Hepatic stellate cell (primary cell): ENCODE results near the gene SYNRG.
"Not testable (repeated sequence)": the region's sequence is repeated elsewhere in the genome, so short reads cannot be mapped to it uniquely, and the experiment has no call there.

ENCODE experiments used
- DNase-seq: peaks from one replicate; pipeline ENCODE4 v3.0.0; 2011; ENCODE audit warnings: low spot score

Gene SYNRG, protein sequence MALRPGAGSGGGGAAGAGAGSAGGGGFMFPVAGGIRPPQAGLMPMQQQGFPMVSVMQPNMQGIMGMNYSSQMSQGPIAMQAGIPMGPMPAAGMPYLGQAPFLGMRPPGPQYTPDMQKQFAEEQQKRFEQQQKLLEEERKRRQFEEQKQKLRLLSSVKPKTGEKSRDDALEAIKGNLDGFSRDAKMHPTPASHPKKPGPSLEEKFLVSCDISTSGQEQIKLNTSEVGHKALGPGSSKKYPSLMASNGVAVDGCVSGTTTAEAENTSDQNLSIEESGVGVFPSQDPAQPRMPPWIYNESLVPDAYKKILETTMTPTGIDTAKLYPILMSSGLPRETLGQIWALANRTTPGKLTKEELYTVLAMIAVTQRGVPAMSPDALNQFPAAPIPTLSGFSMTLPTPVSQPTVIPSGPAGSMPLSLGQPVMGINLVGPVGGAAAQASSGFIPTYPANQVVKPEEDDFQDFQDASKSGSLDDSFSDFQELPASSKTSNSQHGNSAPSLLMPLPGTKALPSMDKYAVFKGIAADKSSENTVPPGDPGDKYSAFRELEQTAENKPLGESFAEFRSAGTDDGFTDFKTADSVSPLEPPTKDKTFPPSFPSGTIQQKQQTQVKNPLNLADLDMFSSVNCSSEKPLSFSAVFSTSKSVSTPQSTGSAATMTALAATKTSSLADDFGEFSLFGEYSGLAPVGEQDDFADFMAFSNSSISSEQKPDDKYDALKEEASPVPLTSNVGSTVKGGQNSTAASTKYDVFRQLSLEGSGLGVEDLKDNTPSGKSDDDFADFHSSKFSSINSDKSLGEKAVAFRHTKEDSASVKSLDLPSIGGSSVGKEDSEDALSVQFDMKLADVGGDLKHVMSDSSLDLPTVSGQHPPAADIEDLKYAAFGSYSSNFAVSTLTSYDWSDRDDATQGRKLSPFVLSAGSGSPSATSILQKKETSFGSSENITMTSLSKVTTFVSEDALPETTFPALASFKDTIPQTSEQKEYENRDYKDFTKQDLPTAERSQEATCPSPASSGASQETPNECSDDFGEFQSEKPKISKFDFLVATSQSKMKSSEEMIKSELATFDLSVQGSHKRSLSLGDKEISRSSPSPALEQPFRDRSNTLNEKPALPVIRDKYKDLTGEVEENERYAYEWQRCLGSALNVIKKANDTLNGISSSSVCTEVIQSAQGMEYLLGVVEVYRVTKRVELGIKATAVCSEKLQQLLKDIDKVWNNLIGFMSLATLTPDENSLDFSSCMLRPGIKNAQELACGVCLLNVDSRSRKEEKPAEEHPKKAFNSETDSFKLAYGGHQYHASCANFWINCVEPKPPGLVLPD (N-terminal part only)

DNA sequence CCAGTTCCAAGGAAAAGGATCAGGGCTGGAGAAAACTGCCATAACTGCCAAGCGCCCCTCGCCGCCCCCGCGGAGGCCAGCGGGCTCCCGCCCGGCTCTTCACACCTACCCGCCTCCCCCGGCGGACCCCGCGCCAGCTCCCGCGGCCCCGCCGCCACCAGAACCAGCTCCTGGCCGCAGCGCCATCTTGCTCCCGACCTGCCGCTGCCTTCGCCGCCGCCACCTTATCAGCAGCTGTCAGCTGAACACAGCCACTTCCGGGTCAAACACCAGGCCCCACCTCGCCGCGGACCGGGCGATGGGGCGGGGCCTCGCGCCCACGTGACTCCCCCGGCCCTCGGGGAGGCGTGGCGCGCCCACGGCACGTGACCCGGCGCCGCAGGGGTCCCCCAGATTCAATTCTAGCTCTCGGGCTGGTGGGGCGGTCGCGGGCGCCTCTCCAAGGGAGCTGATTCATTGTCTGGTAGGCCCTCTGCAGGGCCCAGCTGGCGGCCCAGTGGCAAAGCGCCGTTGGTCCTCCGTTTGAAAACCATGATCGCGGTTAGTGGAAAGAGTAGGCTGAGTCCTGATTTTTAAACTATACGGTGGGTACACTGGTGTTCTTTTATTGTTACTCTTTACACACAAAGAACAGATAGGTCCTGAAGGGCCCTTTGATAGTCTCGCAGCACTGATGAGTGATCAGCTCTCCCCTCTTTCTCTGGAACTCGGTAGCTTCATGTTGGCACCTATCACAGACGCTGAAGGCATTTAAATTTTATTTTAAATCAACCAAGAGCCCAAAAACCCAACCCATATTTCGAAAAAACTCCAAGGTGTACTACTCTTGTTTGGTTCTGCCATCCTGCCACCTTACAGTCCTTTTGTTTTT is at the start of gene SYNRG:
TSS of gene SYNRG (minus strand) at position 249 of the 871 bp plus-strand sequence. CDS start at position 186, 63 bp downstream.
- peak; percentile 99 for DNase-seq

DNA sequence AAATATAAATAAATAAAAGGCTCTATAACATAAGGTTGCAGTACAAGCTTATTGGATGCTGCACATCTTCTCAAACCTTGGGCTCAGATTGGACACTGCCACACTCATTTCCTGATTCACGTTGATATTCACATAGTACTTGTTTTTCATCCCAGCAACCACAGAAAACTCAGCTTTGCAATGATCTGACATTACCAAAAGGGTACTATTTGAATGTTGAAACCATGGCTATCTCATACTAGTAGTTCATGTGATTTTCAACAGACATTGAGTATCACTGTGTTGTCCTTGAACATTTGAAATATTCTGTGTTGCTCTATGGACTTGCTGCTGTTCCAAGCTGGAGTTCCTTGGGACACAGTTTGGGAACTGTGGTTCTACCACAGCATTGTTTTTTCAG is 48.0 kb upstream of the SYNRG start:
- DNase-seq: no peak

DNA sequence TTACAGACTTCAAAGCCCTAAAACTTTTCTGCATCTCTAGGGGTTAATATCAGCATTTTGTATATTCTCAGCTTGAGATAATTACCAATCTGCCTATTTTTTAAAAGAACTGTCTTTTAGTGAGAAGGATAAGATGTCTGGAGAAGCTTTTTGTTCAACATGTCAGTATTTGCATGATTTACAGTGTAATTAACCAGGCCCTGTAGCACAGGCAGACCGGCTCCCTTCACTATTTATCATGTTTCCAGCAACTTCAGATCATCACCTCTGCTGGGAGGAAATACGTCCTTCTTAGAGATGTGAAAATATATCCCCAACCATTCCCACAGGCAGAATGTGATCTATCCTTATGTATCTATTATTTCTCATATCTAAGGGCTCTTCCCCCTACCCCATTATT is 42.6 kb upstream of the SYNRG start:
- no peak for DNase-seq

DNA sequence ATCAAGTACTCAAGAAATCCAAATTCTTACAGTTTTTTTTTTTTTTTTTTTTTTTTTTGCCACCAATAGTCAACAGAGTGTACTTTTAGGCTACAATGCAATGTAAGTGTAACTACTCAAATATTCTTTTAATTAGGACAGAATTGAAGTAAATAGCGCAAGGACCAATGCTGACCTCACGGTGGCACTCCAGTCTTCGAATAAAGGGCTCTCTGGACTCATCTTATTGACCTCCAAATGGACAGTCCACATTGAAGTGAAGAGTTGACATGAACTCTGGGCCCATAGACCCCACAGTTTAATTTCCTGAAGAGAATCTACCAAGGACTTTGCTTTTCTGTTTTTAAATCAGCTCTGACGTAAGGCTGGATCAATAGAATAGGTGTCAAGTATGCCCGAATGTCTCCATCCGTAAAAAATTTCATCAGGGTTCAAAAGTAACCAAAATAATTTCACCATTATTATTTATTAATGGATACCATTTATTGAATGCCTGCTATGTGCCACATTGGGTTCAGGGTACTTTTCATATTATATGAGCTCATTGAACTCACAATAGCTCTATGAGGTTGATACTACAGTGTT is 41.3 kb upstream of the SYNRG start:
- peak; percentile 33 for DNase-seq

DNA sequence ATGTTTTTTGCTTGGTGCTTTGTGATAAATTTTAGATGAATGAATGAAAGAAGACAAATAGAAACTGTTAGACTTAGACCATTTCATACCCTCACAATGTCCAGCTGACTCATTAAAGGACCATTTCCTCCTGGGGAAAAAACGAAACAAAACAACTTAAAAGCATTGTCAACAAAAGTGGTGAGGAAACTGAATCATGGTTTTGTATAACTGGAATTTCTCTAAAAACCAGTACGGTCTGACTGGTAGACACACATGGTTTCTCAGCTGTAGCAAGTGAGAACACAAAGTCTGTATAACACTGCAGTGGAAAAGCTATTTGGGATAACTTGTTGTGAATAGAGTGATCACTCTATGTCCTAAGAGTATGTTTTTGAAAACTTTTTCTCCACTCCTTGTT is 39.3 kb upstream of the SYNRG start:
- peak; percentile 37 for DNase-seq

DNA sequence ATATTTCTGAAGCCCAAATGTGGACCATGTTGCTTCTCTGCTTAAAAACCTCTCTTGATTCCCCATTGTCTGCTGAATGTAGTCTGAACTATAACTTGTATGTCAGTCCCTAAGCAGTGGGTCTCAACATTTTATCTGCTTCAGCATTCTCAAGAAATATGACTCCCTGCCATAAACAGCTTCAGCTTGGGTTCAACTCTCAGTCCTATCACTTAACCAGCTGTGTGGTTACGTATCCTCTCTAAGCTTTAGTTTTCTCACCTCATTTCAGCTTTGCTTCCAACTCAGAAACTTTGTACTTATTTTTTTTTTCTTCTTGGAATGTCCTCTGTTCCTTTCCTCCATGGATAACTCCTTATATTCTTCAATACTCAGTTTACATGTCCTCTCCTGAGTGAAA is 38.6 kb upstream of the SYNRG start:
- DNase-seq: no peak

DNA sequence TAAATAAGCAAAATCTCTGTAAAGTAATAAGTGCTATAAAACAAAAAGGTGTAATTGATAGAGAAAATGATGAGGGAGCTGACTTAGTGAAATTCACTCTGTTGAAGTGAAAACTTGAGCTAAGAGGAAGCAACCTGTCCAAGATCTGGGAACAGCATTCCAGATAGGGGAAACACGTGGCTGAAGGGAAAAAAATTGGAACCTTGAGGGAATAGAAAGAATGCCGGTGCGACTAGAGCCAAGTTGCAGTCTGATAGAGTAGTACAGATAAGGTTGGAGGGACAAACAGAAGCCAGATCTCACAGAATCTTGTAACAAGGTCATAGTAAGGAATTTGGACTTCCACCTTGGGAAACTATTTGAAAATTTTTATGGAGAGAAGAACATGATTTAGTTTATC is 34.7 kb upstream of the SYNRG start:
- DNase-seq: no peak

DNA sequence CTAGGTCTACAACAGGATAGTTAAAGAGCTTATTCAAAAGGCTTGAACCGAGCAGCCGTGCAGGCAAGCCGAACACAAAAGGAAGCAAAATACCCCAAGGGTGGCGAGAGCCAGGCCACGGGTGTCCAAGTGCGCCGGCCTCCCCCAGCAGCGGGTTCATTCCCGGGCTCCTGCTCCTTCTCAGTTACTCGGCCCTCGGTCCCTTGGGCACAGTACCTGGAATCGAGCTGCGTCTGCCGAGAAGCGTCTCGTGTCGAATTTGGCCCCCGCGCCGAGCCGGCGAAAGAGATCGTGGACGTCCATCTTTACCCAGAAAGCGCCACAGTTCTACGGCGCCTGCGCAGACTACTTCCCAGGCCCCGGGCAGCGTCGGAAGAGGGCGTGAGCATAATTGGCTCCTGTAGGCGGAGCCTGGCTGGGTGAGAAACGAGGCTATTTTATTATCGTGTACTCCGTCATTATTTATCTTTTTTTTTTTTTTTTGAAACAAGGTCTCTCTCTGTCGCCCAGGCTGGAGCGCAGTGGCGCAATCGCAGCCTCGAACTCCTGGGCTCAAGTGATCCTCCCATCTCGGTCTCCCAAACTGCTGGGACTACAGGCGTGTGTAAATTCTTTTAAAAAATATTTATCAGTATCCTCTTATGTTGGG is 34.0 kb upstream of the SYNRG start, which contains the start of gene DDX52:
TSS of gene DDX52 (minus strand) at position 329 of the 649 bp plus-strand sequence. CDS start at position 303, 26 bp downstream.
- peak; percentile 93 for DNase-seq

DNA sequence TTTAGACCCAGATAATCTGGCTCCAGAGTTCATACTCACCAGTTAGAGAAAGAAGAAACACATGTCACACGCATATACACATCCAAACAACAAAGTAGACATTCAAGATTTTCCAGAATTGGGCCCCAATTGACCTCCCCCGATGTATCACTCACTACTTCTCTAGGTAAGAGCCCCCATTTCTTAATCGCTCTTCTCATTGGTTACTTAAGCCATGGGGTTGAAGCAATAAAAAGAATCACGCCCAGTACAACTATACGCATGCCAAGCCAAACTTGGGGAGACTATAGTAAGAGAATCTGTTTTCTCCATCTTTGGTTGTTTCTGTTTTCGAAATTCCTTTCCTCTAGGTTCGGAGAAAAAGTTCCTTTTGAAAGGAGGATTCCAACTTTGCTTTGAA is 33.5 kb upstream of the SYNRG start:
- peak; percentile 19 for DNase-seq

DNA sequence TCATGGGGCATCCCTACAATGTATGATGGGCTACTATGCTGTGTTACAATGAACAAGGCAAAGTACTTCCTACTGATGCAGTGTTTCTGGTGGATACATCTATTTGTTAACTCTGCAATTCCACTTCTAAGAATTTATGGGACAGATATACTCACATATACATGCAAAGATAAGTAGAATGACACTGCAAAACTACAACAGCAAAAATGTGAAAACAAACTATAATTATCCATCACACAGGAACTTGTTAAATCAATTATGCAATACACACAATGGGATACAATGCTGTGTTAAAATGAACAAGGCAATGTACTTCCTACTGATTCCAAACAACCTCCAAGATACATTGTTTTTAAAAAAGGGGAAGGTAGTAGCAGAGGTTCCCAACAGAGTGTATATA is 30.8 kb upstream of the SYNRG start:
- no peak for DNase-seq

DNA sequence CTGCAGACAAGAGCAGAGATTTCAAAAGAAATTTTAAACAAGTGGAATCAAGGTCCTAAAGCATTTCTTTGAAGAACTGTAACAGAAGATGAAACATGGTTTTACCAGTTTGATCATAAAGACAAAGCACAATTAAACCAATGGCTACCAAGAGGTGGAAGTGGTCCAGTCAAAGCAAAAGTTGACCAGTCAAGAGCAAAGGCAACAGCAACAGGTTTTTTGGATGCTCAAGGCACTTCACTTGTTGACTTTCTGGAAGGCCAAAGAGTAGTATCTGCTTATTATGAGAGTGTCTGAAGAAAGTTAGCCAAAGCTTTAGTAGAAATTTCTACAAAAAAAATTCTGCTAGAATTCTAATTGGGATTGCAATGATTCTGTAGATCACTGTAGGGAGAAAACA is 28.7 kb upstream of the SYNRG start:
- DNase-seq: no peak

DNA sequence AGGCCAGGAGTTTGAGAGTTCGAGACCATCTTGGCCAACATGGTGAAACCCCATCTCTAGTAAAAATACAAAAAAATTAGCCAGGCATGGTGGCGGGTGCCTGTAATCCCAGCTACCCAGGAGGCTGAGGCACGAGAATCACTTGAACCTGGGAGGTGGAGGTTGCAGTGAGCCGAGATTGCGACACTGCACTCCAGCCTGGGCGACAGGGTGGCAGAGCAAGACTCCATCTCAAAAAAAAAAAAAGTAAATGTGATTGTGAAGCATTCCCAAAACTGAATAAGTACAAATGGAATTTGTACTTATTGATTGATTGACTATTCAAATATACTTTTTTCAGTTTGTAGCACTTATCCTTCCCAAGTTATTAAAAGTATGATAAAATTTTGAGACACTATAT is 7.2 kb upstream of the SYNRG start:
- DNase-seq: not testable (repeated sequence)

DNA sequence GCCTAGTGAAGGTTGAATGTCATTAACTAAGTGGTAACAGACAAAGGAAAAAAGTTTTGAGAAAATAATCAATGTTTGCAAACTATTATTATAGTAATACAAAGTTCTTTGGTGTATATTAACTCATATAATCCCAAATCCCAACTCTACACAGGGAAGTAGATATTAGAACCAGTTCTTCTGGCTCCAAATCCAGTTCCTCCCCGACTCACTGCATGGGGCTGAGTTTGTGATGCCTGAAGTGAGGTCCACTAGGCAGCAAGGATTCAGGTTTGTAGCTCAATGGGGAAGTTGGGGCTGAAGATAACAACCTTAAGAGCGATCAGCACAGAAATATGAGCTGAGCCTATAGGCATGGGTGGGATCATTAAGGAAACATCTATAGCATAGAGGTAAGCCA is 5.6 kb upstream of the SYNRG start:
- DNase-seq: no peak

DNA sequence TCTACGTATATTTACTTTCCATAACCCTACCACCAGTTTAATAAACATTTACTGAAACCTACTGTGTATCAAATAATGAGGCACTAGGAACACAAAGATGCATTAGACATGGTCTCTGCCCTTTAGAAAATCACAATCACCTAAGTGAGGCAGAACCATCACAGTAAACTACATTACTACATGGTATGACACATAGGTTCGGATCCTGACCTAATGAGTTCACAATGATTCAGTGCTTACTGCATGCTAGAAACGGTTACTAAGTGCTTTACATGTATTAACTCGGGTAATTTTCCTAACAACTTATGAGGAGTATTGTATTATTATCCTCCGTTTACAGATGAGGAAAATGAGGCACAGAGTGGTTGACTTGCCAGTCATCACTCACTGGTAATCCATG is 5.2 kb upstream of the SYNRG start:
- DNase-seq: peak; percentile 48

DNA sequence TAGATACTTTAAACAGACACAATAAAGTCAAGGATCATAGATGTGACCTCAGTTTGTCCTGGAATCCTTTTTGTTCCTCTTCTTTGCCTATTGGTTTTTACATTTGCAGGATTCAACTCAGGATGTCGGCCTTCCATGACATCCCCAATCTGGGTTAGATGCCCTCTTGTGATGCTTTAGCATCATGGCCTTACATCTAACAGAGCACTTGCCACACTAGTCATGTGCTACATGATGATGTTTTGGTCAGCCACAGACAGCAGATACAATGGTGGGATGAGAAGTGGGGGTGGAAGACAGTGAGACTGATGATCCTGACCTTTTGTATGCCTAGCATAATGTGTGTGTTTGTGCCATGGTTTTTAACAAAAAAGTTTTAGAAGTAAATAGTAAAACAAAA is 1.8 kb upstream of the SYNRG start:
- no peak for DNase-seq

DNA sequence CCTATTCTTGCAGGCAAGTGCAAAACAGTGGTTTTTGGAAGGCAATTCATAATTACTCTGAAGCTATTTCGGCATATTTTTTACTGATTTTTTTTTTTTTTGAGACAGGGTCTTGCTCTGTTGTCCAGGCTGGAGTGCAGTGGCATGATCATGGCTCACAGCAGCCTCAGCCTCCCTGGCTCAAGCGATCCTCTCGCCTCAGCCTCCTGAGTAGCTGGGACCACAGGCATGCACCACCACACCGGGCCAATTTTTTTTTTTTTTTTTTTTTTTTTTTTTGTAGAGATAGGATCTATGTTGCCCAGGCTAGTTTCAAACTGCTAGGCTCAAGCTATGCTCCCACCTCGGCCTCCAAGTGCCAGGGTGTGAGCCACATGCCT is 813 bp upstream of the SYNRG start:
- not testable (repeated sequence) for DNase-seq

DNA sequence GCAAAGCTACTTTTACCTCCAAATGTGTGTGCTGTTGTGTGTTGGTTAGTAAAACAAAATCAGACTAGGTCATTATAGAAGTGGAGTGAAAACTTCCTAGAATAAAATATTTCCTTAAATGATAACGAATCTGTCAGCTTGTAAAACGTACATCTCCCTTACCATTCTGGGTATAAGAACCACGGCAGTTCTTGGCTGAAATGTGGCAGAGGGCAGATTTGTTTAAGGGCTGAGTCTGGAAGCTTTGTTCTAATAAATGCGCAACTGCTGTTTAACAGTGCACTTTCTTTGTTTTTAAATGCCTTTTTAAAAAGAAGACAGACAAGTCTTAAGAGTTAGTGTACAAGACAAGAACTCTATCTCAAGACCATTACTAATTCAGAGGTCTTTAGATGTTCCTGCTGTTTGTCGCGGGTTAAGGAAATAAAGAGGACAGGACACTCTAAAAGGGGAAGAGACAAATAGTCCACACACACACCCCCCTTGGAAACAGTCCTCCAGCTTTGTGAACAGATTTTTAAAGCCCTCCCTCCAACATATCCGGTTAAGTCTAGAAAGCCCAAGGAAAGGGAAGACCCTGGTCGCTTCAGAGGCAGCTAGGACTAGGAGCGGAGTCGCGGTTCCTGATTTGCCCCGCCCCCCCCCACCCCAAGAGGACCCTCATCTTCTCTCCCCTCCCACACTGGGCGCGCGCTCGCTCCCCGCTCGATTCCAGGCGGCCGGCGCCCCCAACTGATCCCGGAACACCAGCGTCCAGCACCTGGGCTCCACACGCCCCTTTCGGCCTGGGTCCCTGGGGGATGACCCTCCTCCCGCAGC is 658 bp downstream of the SYNRG start:
- peak; percentile 26 for DNase-seq

DNA sequence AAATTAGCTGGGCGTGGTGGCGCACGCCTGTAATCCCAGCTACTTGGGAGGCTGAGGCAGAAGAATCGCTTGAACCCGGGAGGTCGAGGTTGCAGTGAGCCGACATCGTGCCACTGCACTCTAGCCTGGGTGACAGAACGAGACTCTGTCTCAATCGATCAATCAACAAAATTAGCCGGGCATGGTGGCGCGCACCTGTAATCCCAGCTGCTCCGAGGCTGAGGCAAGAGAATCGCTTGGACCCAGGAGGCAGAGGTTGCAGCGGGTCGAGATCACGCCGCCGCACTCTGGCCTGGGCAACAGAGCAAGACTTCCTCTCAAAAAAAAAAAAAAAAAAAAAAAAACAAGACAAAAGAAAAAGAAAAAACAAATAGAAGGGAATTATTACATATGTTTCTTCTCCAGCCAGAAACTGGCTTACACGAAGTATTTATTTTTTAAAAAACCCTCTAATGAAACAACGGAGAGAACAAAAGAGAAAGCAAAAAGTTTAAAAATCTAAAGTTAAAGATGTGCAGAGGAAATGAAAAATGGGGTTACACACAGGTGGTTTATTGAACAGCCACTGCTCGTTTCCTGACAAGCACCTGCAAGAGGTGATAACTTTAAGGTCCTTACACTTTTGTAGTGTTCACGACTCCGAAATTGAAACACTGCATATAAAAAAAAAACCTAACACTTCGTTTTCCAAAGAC is 1.4 kb downstream of the SYNRG start:
- DNase-seq: no peak
